LNCaP clone FGC (cell line): ENCODE results near the gene VASH1.

Experiments used
- DNase-seq: peaks from one replicate; pipeline ENCODE4 v3.0.0-alpha.2; 2011; ENCODE audit warnings: low read depth
- H3K4me3 ChIP-seq: 2 replicates; pipeline ENCODE4 v1.5.1; 2011; ENCODE audit warnings: mild to moderate bottlenecking, low read depth, low read length, control low read depth
- CTCF ChIP-seq: IDR thresholded peaks from 2 replicates; pipeline ENCODE4 v1.5.1; 2012; ENCODE audit warnings: mild to moderate bottlenecking; ENCODE audit not compliant: control insufficient read depth, insufficient read depth; ENCODE audit errors: extremely low read depth

The VASH1 gene

GRCh38 chr14:76742185-76742584, 19.1 kb upstream of the VASH1 start:
- DNase-seq, result no peak
- TF ChIP-seq CTCF, result no peak
- H3K4me3 ChIP-seq, result no peak overlapping the region

DNA sequence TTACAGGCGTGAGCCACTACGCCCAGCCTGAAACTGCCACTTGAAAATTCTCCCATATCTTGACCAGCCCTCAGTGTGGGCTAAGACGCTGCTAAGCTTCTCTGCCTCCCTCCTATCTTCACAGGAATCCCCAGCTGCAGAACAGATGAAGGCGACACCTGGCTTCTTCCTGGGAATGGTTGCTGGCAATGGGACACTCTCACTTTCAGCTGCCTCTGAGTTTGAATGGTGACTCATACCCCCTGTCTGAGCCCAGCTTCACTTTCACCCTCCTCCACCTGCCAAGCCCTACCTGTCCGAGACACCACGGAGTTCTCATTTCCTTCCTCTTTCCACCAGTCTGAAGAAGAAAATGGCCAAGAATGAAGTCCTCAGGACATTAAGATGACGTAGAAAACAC, 18.3 kb upstream of the VASH1 start:
- TF ChIP-seq CTCF, result no peak
- DNase-seq, result no peak
- H3K4me3 ChIP-seq, result no peak overlapping the region

DNA sequence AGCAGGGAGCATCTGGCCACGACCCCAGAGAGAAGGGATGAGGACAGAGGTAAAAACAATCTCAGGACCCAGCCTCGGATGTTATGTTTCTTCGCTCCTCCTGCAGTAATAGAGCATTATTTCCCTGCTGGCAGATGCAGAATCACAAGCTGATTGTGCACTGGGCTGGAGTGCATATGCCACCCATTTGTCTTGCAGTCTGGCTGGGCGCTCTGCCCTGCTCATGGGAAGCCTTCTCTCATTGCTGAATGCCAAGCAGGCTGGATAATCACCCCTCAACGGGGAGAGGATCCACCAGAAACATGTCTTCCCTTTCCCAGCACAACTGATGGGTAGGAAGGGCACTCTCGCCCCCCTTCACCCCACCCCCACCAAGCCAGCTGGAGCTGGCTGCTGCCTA, 8.5 kb upstream of the VASH1 start:
- no peak overlapping the region for H3K4me3 ChIP-seq
- no peak for DNase-seq
- TF ChIP-seq CTCF, result no peak

- no peak for TF ChIP-seq CTCF
- H3K4me3 ChIP-seq, result no peak overlapping the region
- DNase-seq, result no peak
Observed at GRCh38 chr14:76753541-76754198, 7.6 kb upstream of the VASH1 start.

DNA sequence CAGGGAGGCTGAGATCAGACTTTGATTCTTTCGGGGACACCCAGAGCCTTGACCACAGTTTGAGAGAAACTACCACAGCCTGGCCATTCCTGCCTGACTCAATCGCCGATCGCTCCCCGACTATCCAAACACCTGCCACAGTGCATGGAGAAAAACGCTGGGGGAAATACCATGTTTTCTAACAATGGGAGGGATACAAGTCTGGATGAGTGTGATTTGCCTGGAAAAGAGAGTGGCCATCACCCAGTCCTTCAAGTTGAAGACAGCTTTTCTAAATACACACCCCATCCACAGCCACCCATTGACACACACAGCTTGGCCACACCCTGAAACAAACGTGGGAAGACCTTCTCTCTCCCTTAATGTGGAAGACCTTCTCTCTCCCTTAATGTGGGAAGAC, 6.7 kb upstream of the VASH1 start:
- no peak for TF ChIP-seq CTCF
- H3K4me3 ChIP-seq, result no peak overlapping the region
- DNase-seq, result no peak

GRCh38 chr14:76755610-76756370, 5.5 kb upstream of the VASH1 start:
- no peak for DNase-seq
- no peak overlapping the region for H3K4me3 ChIP-seq
- TF ChIP-seq CTCF, result no peak
